CD4-positive, alpha-beta T cell treated with Interleukin-21 for 1 hour (primary cell): ENCODE results near the gene PBX1.

Source experiments
- DNase-seq: peaks from one replicate; pipeline ENCODE4 v3.0.0-alpha.2; 2020

The PBX1 gene

DNA sequence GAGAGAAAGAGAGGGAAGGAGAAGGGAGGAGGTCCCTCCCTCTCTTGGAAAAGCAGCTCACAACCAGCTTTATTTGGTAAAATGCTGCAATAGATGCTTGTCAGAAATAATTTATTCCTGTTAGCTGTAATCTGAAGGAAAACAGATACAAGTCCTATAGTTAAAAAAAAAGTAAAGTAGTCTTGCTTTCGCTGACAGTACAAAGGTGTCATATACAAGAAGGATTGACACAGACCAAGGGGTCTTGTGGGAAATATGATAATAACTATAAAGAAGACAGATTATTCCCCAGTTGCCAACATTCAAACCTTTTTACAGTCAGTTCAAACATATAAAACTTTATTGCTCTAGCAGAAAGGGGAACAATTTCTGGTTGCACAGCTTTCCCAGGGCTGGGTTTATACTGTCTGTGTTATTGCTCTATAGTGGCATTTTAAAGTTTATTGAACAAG is 145.0 kb downstream of the PBX1 start:
- no peak for DNase-seq

DNA sequence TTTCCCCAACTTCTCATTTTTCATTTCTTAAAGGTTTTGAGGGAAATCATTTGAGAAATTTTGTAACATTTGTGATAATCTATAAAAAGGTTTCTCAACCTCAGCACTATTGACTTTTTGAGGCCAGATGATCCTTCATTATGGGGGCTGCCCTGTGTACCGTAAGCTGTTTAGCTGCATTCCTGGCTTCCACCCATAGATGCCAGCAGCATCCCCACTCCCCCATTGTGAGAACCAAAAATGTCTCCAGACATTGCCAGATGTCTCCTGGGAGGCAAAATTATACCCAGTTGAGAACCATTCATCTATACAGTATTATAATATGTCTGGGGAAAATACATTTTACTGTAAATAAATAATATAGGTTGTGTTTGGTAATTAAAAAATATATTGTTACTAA is 146.0 kb downstream of the PBX1 start:
- no peak for DNase-seq

GRCh38 chr1:164706606-164706987 is 147.6 kb downstream of the PBX1 start:
- DNase-seq: no peak

DNA sequence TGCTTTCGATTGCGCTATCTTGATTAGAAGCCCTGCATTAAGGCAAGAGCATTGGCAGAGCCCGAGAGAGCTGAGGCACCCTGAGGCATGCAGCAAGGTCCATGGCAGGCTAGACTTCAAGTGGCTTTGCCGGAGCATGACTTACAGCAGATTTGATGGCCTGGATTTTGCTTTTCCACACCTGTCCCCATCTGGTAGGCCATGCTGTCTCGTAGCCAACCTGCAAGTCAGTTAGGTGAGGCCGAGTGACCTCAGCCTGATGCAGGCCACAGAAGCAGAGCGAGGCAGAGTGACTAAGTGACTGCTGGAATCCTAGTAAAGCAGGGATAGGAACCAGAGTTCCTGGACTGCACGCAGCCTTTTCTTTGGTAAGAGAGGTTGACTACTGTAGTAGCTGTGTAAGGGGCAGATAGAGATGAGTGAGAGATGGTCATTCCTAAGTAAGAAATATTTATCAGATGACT is 148.9 kb downstream of the PBX1 start:
- DNase-seq: no peak

DNA sequence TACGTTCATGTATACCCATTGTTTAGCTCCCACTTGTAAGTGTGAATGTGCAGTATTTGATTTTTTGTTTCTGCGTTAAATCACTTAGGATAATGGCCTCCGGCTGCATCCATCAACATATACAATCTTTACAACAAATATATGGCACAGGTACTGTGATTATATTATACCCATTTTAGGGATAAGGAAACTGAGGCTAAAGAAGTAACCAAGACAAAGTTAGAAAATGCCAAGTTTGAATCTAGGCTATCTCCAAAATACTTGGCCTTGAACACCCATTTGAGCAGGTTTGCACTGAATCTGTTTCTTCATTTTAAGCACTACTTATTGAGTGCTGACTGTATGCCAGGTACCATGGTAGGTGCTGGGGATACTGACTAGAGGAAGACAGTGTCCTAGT is 149.6 kb downstream of the PBX1 start:
- DNase-seq: no peak

DNA sequence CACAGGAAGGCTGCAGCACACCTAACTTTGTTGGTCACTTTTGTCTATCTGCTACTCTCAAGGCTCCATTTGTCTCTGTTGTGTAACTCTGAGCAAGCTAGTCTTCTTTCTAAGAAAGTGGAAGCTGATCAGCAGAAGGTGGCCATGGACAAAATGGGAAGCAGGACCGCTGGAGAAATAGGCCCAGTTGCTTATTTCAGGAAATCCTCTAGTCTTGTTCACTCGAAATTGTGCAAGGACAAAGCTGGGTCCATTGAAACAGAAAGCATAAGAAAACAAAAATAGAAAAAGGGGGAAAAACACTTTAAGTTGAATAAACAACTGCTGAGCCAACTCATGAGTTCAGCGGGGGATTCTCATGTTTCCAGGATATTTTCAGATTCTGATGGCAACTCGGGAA is 150.1 kb downstream of the PBX1 start:
- no peak for DNase-seq

- no peak for DNase-seq
These were observed 150.7 kb downstream of the PBX1 start for GRCh38 chr1:164709541-164710278.

GRCh38 chr1:164712131-164713036 is 153.4 kb downstream of the PBX1 start:
- no peak for DNase-seq

DNA sequence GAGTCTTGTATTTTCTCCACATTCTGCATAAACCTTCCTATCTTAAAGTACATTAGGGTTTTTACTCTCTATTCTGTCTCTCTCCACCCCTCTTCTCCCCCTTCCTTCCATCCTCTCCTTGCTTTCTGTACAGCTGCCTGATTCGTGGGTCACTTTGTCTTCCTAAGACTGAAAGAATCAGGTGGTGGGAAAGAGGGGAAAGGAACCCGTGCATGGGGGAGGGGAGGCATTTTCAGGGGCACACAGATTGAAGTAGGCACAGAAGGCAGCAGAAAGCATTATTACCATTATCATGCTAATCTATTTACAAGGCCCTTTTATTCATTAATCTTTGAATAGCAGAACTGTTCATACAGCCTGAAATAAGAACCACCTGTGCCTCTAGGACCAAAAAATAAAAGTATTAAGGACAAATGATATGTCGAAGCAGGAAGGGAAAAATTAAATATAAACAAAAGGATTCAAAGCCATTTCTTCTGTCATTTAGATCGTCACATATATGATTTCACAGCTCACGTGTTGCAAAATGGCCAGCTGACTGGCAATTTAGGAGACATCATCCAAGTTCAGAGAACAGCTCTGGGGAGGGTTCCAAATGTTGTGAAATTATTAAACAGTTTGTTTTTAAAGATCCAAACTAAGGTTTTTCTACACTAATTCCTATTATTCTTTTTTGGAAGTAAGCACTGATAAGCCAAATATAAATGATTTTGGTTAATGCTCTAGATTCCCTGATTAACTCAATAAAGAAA is 154.6 kb downstream of the PBX1 start:
- DNase-seq: no peak

DNA sequence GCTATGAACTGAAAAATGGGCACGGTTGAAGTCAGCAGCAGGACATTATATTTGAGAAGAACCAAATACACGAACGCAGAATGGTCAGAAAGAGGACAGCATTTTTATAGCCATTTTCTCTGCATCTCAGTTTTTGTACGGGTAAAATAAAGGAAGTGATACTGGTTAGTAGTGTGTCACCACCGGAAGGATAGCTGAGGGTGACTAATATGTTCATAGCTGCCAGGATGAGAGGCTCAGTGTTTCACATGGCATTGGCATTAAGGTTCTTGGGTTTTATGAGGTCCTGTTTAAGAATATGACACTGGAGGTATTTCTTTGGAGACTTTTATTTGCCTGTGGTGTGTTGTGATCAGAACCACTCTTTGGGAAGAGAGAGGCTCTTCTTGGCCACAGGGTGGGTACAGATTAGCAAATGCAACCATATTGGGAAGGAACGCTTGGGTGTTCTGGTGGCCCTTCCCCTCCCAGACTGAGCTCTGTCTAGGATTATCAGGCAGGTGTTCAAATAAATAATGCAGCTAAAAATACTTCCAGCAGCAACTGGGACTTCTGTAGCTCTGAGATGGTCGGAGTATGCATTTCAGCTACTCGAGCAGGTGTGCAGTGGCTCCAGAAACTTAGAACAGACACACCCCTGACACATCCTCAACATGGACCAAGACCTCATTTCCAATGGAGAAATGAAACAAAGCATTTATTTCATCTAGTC is 158.2 kb downstream of the PBX1 start:
- DNase-seq: no peak

GRCh38 chr1:164718821-164719220 is 159.8 kb downstream of the PBX1 start:
- DNase-seq: no peak

DNA sequence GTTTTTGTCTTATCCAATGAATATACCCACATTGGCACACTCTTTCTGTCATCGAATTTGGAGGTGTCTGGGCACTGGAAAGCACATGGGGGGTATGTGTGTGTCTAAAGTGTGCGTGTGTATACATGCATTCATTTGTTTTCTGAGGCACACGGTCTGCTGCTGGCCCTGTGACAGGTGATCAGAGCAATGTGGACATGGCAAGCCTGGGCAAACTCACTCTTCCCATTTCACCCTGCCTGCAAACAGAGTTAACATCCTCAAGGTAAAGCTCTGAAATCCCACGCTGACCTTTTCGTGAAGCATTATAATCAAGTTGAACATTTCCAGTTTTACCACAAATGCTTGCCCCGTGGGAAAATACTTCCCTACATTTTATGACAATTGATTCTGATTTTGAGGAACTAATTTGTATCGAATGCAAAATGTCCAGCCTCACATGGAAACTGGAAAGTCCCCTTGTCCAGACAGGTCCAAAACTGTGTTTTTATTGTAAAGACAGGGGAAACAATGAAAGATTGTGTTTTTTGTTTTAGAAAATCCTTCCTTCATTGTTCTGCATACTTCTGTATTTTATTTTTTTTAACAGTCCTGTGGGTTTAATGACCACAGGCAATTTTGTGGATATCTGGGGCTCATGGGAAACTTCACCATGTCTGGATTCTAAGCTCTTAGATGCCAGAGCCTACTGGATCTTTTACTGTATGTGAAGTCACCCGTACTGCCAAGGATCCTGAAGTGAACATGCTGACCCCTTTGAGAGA is 160.9 kb downstream of the PBX1 start:
- no peak for DNase-seq

DNA sequence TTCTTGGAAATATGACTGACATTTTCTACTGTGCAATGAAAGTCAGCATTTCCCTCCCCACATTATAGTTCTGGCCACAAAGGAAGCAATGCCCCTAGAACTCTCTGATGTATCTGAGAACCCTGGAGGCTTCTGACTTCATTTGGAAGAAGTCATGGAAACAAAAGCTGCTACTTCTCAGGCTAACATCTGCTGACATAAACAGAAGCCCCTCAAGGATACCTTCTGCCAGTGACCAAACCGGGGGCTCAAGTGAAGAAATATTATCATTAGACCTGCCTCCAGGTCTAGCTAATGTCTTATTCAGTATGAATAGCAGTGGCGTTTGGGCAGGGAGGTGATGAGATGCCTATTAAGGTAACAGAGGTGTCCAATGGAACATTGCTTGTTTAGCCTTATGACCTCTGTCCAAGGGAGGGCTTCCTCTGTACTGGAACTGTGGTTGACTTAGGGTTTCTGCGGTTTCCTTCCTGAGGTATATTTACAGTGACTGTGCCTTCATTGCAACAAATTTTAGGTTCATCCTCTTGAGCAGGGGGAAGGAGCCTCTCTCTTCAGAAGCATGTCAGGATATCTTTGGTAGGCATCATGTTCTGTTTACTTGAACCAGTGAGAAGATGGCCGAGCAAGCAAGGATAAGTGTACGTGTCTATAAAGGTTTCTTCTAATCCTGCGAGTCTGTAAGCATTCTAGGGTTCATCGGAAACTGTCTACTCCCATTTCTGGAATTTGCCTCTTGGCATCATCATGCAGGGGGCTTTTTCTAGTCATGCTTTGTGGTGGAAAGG is 161.7 kb downstream of the PBX1 start:
- DNase-seq: no peak

- no peak for DNase-seq
These were observed 162.2 kb downstream of the PBX1 start for GRCh38 chr1:164721228-164721496.

DNA sequence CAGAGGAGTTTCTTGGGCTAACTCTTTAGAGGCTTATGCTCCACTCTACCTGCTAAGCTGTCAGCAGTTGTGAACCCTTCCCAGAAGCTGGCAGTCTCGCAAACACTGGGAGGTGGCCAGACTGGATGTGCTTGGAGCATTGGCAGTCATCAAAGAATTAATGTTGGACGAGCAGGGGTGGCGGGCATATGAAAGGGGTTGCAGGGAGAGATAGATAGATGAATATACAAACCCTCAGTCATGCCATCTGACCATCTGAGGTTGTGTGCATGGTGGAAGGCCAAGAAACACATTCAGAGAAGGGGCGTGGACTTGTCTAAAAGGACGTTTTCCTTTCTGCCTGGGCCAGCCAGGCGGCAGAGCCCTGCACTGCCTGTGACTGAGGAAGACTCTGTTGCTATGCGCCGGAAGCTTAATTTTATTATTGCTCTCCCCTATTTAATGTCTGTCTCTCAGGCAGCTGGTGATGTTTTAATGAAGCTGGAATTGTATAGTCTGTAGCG is 164.4 kb downstream of the PBX1 start:
- DNase-seq: no peak

DNA sequence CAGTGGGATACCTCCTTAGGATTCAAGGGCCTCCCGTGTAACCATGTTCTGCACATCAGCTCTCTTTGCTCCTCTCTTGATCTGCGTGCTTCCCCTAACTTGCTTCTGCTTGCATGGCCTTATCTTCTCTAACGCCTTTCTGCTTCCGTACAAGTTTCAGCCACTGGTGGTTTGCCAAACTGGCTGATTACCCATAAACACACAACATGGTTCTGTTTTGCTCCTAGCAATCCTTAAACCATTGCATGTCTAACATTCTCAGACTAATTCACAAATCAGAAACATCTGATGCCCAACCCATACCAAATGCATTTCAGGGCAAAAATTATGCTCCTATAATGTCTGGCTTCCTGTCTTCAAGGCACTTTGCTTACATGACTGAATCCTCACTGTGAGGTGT is 166.4 kb downstream of the PBX1 start:
- DNase-seq: no peak

GRCh38 chr1:164726235-164726634 is 167.3 kb downstream of the PBX1 start:
- DNase-seq: no peak

- DNase-seq: no peak
These were observed 169.7 kb downstream of the PBX1 start for GRCh38 chr1:164728719-164729118.

GRCh38 chr1:164731161-164731876 is 172.3 kb downstream of the PBX1 start:
- no peak for DNase-seq

DNA sequence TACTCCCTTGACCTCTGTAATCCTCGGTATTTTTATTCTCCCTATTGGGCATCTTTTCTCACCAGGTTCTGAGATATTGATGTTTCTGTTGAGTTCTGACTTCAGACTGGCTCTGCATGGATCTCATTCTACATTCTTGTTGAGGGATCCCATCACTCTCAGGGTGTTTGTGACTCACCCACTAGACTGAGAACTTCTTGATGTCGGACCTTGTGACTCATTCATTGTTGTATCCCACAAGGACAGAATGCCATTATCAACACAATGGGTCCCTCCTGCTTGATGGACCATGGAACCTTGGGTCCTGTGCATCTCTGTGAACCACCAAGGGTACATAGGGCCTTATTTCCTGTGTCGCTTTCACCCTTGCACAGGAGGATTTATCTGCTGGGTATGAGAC is 174.1 kb downstream of the PBX1 start:
- no peak for DNase-seq
